A549 treated with GW870086 at 1 μM for 4 hours (cell line): ENCODE data around the gene ABTB2. TPM values are rescaled to one million over a fixed set of nuclear protein-coding genes. Genes with fewer than 3 reads are reported as not detected.

Experiments
- total RNA-seq: library from RNA; stranded (reverse); fragments of 200-300 nt; extraction: Qiagen RNA extraction; gene quantifications from 5 replicates; pipeline ENCODE4 v1.2.3, GENCODE V29; 2022; ENCODE audit warnings: low read depth

ABTB2 gene
- 29.9 to 39.1 TPM (median 36.3 TPM) in 5 replicates for total RNA-seq

GRCh38 chr11:34357701-34358257, at the start of gene ABTB2:
Gene ABTB2, minus strand, starts transcription at chr11:34358010.

GRCh38 chr11:34105079-34105956, 252.5 kb downstream of the ABTB2 start, which contains the start of gene NAT10:
Gene NAT10, plus strand, starts transcription at chr11:34105629. Its CDS starts 2,597 bp downstream, at chr11:34108226.

Other genes starting within 250 kb of the ABTB2 start
- 32.2 to 39.1 TPM (median 38.6 TPM) in 5 replicates for gene CAT, start 80.9 kb upstream of the ABTB2 start, total RNA-seq
- gene ELF5, start 155.8 kb upstream of the ABTB2 start, total RNA-seq = not detected in 5 replicates